GM21423 (cell line): Measurements from ENCODE around the gene ARHGEF3.

Source experiments
- ATAC-seq: cut with Tn5 transposase; IDR thresholded peaks from one replicate; pipeline ENCODE4 v1.9.1; 2021; ENCODE audit warnings: mild to moderate bottlenecking, moderate library complexity; ENCODE audit not compliant: unreplicated experiment

Gene ARHGEF3

DNA sequence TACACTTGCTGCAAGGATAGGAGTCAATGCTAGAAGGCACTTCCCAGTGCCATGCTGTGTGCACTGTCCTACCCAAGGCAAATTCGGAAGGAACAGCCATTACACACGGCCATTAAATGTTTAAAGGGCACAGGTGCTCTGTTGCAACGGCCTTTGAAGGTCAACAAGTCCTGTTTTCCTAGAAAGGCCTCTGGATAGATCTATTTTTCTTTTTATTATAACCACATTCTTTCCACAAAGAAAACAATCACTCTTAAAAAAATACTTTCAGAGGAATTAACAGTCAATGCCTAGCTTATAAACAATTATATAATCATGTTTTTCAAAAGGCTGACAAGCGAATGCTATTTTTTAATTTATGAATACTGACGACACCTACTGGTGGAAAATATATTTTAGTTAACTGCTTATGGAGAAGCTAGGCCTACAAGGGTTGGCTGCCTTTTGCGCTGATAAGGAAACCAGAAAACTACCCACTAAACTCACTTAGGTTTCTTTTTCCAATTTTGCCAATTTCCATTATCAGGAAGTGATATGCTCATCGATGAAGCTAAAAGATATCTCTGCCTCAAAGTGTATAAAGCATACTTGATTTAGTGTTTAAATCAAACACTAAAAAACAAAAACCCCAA is 2.4 kb downstream of the ARHGEF3 start:
- no peak for ATAC-seq

- ATAC-seq, result no peak
Measured at GRCh38 chr3:56796996-56797395, 4.8 kb downstream of the ARHGEF3 start.

- no peak for ATAC-seq
Measured at GRCh38 chr3:56796202-56796601, 5.5 kb downstream of the ARHGEF3 start.

DNA sequence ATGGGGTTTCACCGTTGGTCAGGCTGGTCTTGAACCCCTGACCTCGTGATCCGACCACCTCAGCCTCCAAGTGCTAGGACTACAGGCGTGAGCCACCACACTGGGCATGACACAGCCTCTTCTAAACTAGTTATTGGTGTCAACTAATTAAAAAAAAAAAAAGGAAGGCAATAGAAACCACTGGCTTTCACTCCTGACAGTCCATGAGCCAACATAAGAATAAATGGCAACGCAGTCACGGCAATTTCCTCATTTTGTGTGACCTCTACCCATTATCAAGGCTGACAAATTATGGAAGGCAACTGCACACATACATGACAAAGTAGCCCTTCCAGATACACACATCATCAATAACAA is 5.9 kb downstream of the ARHGEF3 start:
- ATAC-seq, result no peak

DNA sequence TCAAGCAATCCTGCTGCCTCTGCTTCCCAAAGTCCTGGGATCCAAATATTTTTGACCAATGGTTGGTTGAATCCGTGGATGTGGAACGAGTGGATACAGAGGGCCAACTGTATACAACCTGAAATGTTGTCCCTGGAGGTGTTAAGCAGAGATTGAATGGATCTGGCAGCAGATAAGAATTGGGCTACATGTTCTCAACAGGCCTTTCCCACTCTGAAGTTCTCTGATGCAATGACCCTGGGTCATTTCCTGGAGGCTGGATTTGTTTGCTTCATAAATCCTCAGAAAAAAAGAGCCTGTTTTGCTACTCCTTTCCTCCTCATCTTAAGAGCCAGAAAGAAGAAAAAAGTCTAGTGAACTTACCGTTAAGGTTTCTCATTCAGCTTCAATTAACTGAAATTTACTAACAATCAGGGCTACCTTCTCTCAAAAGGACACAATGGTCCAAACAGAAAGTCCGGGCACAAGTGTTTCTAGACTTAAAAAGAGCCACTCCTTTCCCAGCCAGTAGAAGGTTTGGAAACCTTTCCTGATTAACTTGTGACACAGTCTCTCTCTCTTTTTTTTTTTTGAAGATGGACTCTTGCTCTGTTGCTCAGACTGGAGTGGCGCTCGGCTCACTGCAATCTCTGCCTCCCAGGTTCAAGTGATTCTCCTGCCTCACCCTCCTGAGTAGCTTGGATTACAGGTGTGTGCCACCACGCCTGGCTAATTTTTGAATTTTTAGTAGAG is 6.5 kb downstream of the ARHGEF3 start:
- no peak for ATAC-seq

DNA sequence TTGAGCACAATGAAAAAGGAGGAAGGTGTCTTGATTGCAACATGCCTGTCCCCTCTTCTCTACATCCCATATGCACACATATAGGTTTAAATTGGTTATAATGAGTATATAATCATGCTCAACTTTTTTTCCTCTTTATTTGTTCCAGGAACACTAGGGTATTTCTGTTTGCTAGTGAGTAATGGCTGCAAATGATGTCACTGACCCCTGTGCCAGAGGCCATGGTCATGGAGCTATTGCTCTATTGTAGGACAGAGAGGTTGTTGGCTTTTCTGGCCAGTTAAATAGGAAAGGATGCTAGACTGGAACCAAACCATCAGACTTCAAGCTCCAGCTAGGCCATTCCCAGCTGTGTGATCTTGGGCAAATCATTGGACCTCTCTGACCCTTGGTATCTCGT is 9.6 kb downstream of the ARHGEF3 start:
- no peak for ATAC-seq

DNA sequence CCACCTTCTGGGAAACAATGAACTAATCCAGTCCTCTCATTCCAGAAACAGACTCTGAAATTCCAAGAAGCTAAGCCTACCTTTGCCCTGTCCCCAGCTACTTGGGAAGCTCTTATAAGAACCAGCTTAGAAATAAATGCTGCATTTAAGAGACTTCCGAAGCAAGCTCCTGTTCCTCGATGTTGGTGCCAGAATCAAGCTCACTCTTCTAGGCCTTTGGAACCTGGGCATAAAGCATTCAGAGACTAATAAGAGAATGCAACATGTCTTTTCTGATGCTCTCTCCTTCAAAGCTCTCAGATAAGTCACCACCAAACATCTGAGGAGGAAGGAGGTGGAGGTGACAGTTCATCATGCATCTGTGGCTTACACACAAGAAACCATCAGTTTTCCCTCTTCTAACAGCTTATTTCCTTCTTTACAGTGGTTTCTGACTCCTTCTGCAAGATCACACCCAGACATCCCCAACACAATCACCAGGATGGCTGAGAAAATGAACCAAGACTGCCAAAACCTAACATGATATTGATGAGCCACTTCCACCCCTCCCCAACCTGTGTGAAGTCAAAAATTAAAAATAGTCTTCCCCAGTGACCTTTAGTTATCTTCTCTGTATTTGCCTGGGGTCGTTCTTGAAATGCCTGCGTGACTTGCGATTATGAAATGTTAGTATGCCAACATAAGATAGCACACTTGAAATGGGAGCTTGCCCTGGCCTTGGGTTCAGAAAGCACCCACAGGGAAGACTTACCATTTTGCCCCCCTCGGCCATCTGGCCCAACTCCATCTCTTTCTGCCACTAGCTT is 11.5 kb downstream of the ARHGEF3 start:
- no peak for ATAC-seq

DNA sequence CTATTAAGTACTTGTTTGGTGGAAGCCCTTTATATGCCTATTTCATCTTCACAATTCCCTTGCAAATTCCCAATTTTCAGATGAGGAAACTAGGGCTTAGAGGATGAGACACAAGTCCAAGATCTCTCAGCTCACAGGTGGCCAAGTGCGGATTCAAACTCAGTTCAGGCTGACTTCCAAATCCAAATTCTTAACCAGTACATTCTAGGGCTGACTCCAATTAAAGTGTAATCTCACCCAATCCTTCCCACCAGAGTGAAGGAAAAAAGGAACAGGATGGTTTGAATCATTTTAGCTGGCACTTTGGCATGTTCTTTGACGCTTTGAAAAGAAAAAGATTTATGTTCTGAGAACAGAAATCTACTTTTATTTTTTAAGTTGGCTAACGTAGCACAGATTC is 12.7 kb downstream of the ARHGEF3 start:
- ATAC-seq, result no peak

GRCh38 chr3:56788521-56788920 is 13.2 kb downstream of the ARHGEF3 start:
- ATAC-seq, result no peak

GRCh38 chr3:56787784-56788256 is 13.9 kb downstream of the ARHGEF3 start:
- no peak for ATAC-seq

GRCh38 chr3:56787258-56787775 is 14.4 kb downstream of the ARHGEF3 start:
- ATAC-seq, result no peak

DNA sequence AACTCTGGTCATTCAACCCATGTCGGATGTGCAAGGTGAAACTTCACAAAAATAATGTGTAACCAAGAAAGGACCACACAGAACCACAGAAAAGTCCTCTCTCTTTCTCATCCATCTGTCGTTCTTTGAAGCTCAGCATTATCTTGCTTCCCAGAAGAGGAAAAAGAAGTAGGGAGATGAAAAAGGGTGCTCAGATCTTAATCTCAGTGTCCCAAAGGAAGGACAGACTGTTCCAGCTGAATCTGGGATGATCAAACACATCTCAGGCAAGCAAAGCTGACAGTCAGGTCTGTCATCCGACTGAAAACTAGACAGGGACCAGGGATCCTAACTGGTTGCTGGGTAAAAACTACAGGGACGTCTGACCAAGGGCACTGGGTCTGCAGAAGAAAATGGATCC is 16.2 kb downstream of the ARHGEF3 start:
- no peak for ATAC-seq

DNA sequence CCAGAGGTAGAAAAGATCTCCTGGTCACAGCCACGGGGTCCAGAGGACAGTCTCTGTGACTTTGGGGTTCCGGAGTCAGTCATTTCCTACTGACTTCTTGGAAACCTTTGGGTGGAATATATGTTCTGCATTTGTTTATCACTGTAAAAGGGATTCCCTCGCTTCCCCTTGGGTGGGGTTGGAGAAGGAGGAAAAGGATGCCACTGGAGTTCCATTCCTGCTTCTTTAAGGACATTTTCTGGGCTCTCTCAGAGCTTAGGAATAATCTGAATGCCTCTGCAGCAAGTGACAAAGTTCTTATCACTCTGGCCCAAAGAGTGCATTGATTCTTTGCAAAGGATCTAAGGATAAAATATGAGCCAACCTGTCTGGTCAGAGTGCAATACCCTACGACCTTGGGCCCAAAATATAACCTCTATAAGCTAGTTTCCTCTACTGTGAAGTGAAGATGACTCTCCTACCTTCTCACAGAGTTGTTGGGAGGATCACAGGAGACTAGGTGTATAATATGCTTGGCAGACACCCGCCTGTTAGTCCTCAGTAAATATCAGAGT is 17.2 kb downstream of the ARHGEF3 start:
- no peak for ATAC-seq

DNA sequence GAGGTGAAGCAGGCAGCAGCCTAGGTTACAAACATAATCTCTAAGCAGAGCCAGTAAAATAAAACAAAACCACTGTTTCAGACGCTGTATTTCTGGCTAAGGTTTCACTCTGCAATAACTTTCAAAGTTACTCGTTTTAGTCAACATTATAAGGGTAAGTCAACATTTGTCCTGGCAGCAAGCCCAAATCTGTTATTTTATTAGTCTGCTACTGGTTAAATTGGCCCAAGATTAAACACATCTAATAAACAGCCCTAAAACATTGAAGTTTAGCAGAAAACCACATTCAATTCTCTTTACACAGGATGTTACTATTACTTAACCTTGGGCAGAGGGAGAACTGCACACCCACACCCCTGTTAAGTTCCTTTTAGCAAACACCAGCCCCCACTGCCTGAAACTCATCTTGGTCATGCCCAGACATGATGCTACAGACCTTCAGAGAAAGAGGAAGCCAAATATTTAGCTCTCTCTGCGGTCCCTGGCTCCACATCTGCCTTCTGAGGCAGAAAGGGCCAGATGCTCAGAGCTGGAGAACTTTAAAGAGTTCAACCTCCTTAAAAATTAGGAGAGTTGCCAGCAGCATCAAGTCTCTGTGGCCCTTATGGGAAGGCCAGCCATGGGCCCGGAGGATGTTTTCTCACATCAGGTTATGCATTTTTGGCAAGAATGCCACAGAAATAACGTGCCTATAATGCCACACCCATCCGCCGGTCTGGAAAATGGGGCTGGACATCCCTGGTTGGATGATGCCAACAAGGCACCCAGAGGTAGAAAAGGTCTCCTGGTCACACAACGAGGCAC is 17.9 kb downstream of the ARHGEF3 start:
- peak; percentile 97 for ATAC-seq

DNA sequence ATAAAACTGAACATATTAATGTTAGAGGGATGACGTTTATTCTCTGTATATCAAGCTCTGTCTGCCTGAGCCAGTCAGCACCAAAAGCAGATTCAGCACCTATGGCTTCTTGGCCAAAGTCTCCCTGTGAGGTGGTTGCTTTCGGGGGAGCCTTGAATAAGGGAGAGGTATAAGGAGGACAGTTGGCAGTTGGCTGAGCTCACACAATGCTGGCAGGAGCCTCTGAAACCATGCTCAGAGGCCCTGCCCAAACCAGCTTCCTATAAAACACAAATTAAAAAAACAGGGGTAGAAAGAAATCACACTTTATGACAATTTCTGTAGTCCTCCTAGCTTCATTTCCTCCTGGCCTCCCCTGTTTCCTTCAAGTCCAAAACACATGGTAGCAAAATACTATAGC is 18.8 kb downstream of the ARHGEF3 start:
- no peak for ATAC-seq

DNA sequence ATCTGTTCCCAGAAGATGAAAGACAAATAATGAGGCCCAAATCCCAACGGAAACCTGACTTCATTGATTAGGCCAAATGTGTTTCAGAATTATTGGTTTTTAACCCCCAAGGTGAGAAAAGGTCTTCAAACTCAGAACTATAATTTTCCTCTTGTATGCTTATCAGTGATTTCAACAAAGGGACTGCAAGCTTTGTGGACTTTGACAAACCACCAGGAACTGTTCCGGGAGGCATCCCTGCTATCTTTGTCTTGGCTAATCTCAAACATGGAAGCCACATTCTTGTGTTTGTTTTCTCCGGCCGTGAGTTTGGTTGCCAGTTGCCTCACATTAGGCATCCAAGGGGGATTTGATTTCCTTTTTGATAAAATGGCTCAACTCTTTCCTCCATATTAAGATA is 19.5 kb downstream of the ARHGEF3 start:
- no peak for ATAC-seq

DNA sequence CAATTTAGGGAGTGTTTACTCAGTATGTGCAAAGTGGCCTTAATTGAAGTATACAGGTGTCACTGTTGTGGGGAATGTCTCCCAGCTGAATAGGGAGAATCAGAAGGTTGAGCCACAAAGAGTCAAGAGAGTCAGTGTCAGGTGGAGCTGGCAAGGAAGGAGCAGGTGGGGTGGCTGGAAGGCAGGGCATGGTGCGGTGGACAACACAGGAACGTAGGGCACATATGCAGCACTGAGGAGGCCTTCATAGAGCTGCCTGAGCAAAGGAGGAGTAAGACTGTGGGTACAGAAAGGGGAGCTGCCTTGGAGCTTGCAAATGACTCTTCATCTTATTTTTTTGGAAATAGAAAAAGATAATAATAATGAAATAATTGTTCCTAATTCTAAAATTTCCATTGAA is 20.0 kb downstream of the ARHGEF3 start:
- no peak for ATAC-seq

DNA sequence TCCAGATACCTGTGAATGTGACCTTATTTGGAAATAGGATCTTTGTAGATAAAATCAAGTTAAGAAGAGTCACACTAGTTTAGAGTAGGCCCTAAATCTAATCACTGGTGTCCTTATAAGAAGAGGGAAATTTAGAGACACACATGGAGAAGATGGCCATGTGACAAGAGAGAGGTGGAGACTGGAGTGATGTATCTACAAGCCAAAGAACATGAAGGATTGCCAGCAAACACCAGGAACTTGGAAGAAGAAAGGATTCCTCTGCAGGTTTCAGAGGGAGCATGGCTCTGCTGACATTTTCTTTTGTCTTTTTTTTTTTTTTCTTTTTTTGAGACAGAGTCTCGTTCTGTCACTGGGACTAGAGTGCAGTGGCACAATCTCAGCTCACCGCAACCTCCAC is 20.8 kb downstream of the ARHGEF3 start:
- no peak for ATAC-seq

DNA sequence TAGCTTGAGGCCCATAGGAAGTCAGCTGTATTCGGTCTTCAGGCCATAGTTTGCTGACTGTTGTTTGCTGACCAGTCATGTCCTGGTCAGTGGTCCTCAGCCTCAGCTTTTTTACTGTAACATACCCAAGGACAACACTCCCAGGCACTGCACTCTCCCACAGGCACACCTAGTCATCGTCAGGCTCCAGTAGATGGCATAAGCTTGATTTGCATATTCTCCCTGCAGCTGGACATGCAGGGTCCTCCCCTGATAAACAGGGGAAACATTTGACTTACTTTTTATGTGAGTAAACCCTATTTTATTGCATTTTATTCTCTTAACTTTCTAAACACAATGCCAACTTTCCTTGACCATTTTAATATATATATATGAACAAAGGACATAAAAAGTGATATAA is 22.9 kb downstream of the ARHGEF3 start:
- no peak for ATAC-seq

DNA sequence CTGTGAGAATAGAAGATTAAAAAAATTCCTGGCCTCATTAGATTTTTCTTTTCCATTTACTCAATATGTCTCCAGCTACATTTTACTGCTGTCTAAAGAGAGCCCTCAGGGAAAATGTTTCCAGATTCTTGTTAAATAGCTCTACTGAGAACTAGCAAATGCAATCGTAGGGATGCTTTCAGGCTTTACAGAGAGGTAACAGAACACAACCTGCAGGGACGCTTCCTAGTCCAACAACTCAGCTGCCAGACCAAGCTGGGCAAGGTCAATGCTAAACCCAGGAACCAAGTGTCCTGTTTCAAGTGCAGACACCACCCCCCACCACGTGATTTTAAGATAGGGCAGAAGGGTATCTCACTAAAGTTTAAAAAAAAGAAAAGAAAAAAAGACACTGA is 25.2 kb downstream of the ARHGEF3 start:
- ATAC-seq, result no peak
